HepG2 (cell line): ENCODE results near the gene BRIP1. TPM values are rescaled to one million over a fixed set of nuclear protein-coding genes. Genes with fewer than 3 reads are reported as not detected.

ENCODE experiments used
- ARNT2 ChIP-seq: sonication (generic); formaldehyde crosslinking; IDR thresholded peaks from 2 replicates; pipeline ENCODE4 v1.8.0; 2022; ENCODE audit warnings: mild to moderate bottlenecking, low read depth, missing genetic modification reagents, moderate library complexity
- ATF3 ChIP-seq: sonication (generic); formaldehyde crosslinking; IDR thresholded peaks from 2 replicates; pipeline ENCODE4 v1.4.0; 2020; ENCODE audit warnings: missing genetic modification reagents
- BRD4 ChIP-seq: sonication (generic); formaldehyde crosslinking; IDR thresholded peaks from 2 replicates; pipeline ENCODE4 v1.4.0; 2020; ENCODE audit warnings: missing genetic modification reagents
- DDIT3 ChIP-seq: sonication (generic); formaldehyde crosslinking; IDR thresholded peaks from 2 replicates; pipeline ENCODE4 v1.4.0; 2020; ENCODE audit warnings: mild to moderate bottlenecking, missing genetic modification reagents
- DR1 ChIP-seq: sonication (generic); formaldehyde crosslinking; IDR thresholded peaks from 2 replicates; pipeline ENCODE4 v1.8.0; 2021; ENCODE audit warnings: mild to moderate bottlenecking, missing genetic modification reagents, inconsistent platforms
- ELF3 ChIP-seq: IDR thresholded peaks from 2 replicates; pipeline ENCODE4 v1.6.1; 2016; ENCODE audit warnings: missing genetic modification reagents, missing compliant biosample characterization
- FIP1L1 ChIP-seq: fragments of 200-400 bp; formaldehyde crosslinking; IDR thresholded peaks from 2 replicates; pipeline ENCODE4 v1.6.1; 2018; ENCODE audit warnings: low read depth, mild to moderate bottlenecking, low read length, moderate library complexity, borderline replicate concordance; ENCODE audit not compliant: insufficient read depth
- FLYWCH1 ChIP-seq: sonication (generic); formaldehyde crosslinking; IDR thresholded peaks from 2 replicates; pipeline ENCODE4 v1.8.1; 2023; ENCODE audit warnings: mild to moderate bottlenecking, missing genetic modification reagents
- FOXK2 ChIP-seq: fragments of 450-650 bp; IDR thresholded peaks from 2 replicates; pipeline ENCODE4 v1.6.1; 2016
- IRF9 ChIP-seq: sonication (generic); formaldehyde crosslinking; IDR thresholded peaks from 2 replicates; pipeline ENCODE4 v1.8.0; 2022; ENCODE audit warnings: missing genetic modification reagents, mild to moderate bottlenecking, borderline replicate concordance
- KAT8 ChIP-seq: IDR thresholded peaks from 2 replicates; pipeline ENCODE4 v1.6.1; 2016; ENCODE audit warnings: missing genetic modification reagents, missing compliant biosample characterization
- KDM5B ChIP-seq: sonication (generic); formaldehyde crosslinking; IDR thresholded peaks from 2 replicates; pipeline ENCODE4 v1.4.0; 2020; ENCODE audit warnings: missing genetic modification reagents, mild to moderate bottlenecking, borderline replicate concordance
- MEIS1 ChIP-seq: sonication (generic); formaldehyde crosslinking; IDR thresholded peaks from 2 replicates; pipeline ENCODE4 v1.9.0; 2021; ENCODE audit warnings: mild to moderate bottlenecking, missing genetic modification reagents, moderate library complexity, borderline replicate concordance
- PAX8 ChIP-seq: sonication (generic); formaldehyde crosslinking; IDR thresholded peaks from 2 replicates; pipeline ENCODE4 v1.8.0; 2022; ENCODE audit warnings: mild to moderate bottlenecking, missing genetic modification reagents, borderline replicate concordance
- PHF5A ChIP-seq: IDR thresholded peaks from one replicate; pipeline ENCODE4 v1.6.1; 2018; ENCODE audit warnings: low read depth, missing genetic modification reagents; ENCODE audit not compliant: unreplicated experiment
- PHF8 ChIP-seq: sonication (generic); formaldehyde crosslinking; IDR thresholded peaks from 2 replicates; pipeline ENCODE4 v1.5.0; 2020; ENCODE audit warnings: missing genetic modification reagents
- RFXANK ChIP-seq: IDR thresholded peaks from 2 replicates; pipeline ENCODE4 v1.6.1; 2016
- SMYD3 ChIP-seq: sonication (generic); formaldehyde crosslinking; IDR thresholded peaks from 2 replicates; pipeline ENCODE4 v1.8.1; 2023; ENCODE audit warnings: mild to moderate bottlenecking, missing genetic modification reagents
- SNAPC2 ChIP-seq: sonication (generic); formaldehyde crosslinking; IDR thresholded peaks from 2 replicates; pipeline ENCODE4 v1.8.1; 2022; ENCODE audit warnings: mild to moderate bottlenecking, missing genetic modification reagents
- TOPORS ChIP-seq: sonication (generic); formaldehyde crosslinking; IDR thresholded peaks from 2 replicates; pipeline ENCODE4 v1.8.0; 2023; ENCODE audit warnings: mild to moderate bottlenecking, missing genetic modification reagents
- ZGPAT ChIP-seq: IDR thresholded peaks from 2 replicates; pipeline ENCODE4 v1.6.1; 2016; ENCODE audit warnings: mild to moderate bottlenecking
- ZNF180 ChIP-seq: sonication (generic); formaldehyde crosslinking; IDR thresholded peaks from 2 replicates; pipeline ENCODE4 v1.4.0; 2020; ENCODE audit warnings: low read depth, missing genetic modification reagents, borderline replicate concordance
- ZNF274 ChIP-seq: sonication (generic); formaldehyde crosslinking; IDR thresholded peaks from 2 replicates; pipeline ENCODE4 v1.5.1; 2020; ENCODE audit warnings: mild to moderate bottlenecking, missing genetic modification reagents
- ZNF331 ChIP-seq: sonication (generic); formaldehyde crosslinking; IDR thresholded peaks from 2 replicates; pipeline ENCODE4 v1.4.0; 2020; ENCODE audit warnings: missing genetic modification reagents
- ZNF333 ChIP-seq: sonication (generic); formaldehyde crosslinking; IDR thresholded peaks from 2 replicates; pipeline ENCODE4 v1.4.0; 2020; ENCODE audit warnings: mild to moderate bottlenecking, missing genetic modification reagents, borderline replicate concordance
- ZNF639 ChIP-seq: conservative IDR thresholded peaks from 2 replicates; pipeline ENCODE4 v1.6.1; 2018; ENCODE audit warnings: missing genetic modification reagents
- ZSCAN20 ChIP-seq: sonication (generic); formaldehyde crosslinking; IDR thresholded peaks from 2 replicates; pipeline ENCODE4 v1.4.0; 2020; ENCODE audit warnings: missing genetic modification reagents, mild to moderate bottlenecking, borderline replicate concordance
- polyA plus RNA-seq, 8 experiments: library from polyadenylated mRNA; depleted of rRNA in 3 of 8; stranded (reverse) in 7 of 8; unstranded in 1 of 8; fragments of >200 nt; fragmentation: Illumina TruSeq in 4 of 8; extraction: Trizol in 4 of 8; gene quantifications; 2 replicates each; pipeline versions ENCODE4 v1.2.1 to v1.2.3, GENCODE V29; 2011 to 2016; ENCODE audit warnings: low read depth in 4 of 8, missing spikeins in 1 of 8, mixed read lengths in 1 of 8; ENCODE audit not compliant: insufficient read depth in 1 of 8
- total RNA-seq, 5 experiments: library from RNA; depleted of rRNA; stranded (reverse); fragments of >200 nt; fragmentation: Illumina TruSeq; extraction: Trizol; gene quantifications; 2 replicates each; pipeline ENCODE4 v1.2.3, GENCODE V29; 2016; ENCODE audit warnings: low read depth in 1 of 5

BRIP1 gene
- total and polyA plus RNA-seq, 2 of the 13 experiments (the other 11 are each of a cell fraction or from before 2014, with no cell fraction given) = 3.8 to 27.7 TPM

- TF ChIP-seq ZNF274 (CRISPR knock-in tag) (peak; percentile 68; the same call in 1 of the 2 replicates), DDIT3 (CRISPR knock-in tag) (no peak), SNAPC2 (CRISPR knock-in tag) (peak; percentile 80), ZNF333 (CRISPR knock-in tag) (peak; percentile 64; the same call in 1 of the 2 replicates), KDM5B (peak; percentile 88; the same call in 1 of the 2 replicates), IRF9 (CRISPR knock-in tag) (peak; percentile 55; the same call in 1 of the 2 replicates), FOXK2 (no peak), ELF3 (CRISPR knock-in tag) (no peak), TOPORS (CRISPR knock-in tag) (peak; percentile 80; the same call in 1 of the 2 replicates), RFXANK (CRISPR knock-in tag) (no peak), SMYD3 (CRISPR knock-in tag) (peak; percentile 30; the same call in 1 of the 2 replicates), DR1 (peak; percentile 59), MEIS1 (CRISPR knock-in tag) (peak; percentile 88), ZNF331 (CRISPR knock-in tag) (peak; percentile 19), ZSCAN20 (CRISPR knock-in tag) (no peak), PAX8 (CRISPR knock-in tag) (0 out of 2 replicates have a peak, but pooled peaks have one; percentile 77), PHF8 (CRISPR knock-in tag) (peak; percentile 83), BRD4 (CRISPR knock-in tag) (0 out of 2 replicates have a peak, but pooled peaks have one; percentile 17), ZNF180 (CRISPR knock-in tag) (no peak), FLYWCH1 (CRISPR knock-in tag) (no peak), ATF3 (CRISPR knock-in tag) (0 out of 2 replicates have a peak, but pooled peaks have one; percentile 12), PHF5A (no peak), ARNT2 (CRISPR knock-in tag) (peak; percentile 90), ZNF639 (no peak), FIP1L1 (no peak), ZGPAT (CRISPR knock-in tag) (no peak; the same call in 1 of the 2 replicates), KAT8 (CRISPR knock-in tag) (peak; percentile 67; the same call in 1 of the 2 replicates)
These were observed at the start of gene BRIP1 (continued) for GRCh38 chr17:61862975-61863800.
